HepG2 (cell line): Measurements from ENCODE around the gene NUCB1. TPM values are rescaled to one million over a fixed set of nuclear protein-coding genes. Genes with fewer than 3 reads are reported as not detected.
A peak's percentile ranks its signal among the peaks of the same experiment; 100 is the strongest.

Source experiments
- CAMTA2 ChIP-seq: sonication (generic); formaldehyde crosslinking; IDR thresholded peaks from 2 replicates; pipeline ENCODE4 v1.4.0; 2020; ENCODE audit warnings: mild to moderate bottlenecking, missing genetic modification reagents, borderline replicate concordance
- GTF3A ChIP-seq: sonication (generic); formaldehyde crosslinking; conservative IDR thresholded peaks from 2 replicates; pipeline ENCODE4 v1.4.0; 2020; ENCODE audit warnings: mild to moderate bottlenecking, missing genetic modification reagents
- HES4 ChIP-seq: sonication (generic); formaldehyde crosslinking; IDR thresholded peaks from 2 replicates; pipeline ENCODE4 v1.9.0; 2021; ENCODE audit warnings: mild to moderate bottlenecking, missing genetic modification reagents, borderline replicate concordance
- MEIS1 ChIP-seq: sonication (generic); formaldehyde crosslinking; IDR thresholded peaks from 2 replicates; pipeline ENCODE4 v1.9.0; 2021; ENCODE audit warnings: mild to moderate bottlenecking, missing genetic modification reagents, moderate library complexity, borderline replicate concordance
- MXD4 ChIP-seq: IDR thresholded peaks from 2 replicates; pipeline ENCODE4 v1.6.1; 2016; ENCODE audit warnings: mild to moderate bottlenecking, missing biosample characterization, missing genetic modification reagents
- MYC ChIP-seq: sonication (generic); formaldehyde crosslinking; IDR thresholded peaks from 2 replicates; pipeline ENCODE4 v1.9.0; 2021; ENCODE audit warnings: missing genetic modification reagents, borderline replicate concordance
- NBN ChIP-seq: fragments of 450-650 bp; conservative IDR thresholded peaks from 2 replicates; pipeline ENCODE4 v1.6.1; 2017
- NFKB2 ChIP-seq: sonication (generic); formaldehyde crosslinking; IDR thresholded peaks from 2 replicates; pipeline ENCODE4 v1.4.0; 2020; ENCODE audit warnings: missing genetic modification reagents, borderline replicate concordance
- PCBP1 ChIP-seq: fragments of 200-400 bp; formaldehyde crosslinking; IDR thresholded peaks from 2 replicates; pipeline ENCODE4 v1.6.1; 2017; ENCODE audit warnings: mild to moderate bottlenecking, low read depth, low read length, borderline replicate concordance
- PHF5A ChIP-seq: IDR thresholded peaks from one replicate; pipeline ENCODE4 v1.6.1; 2018; ENCODE audit warnings: low read depth, missing genetic modification reagents; ENCODE audit not compliant: unreplicated experiment
- RFX3 ChIP-seq: IDR thresholded peaks from 2 replicates; pipeline ENCODE4 v1.6.1; 2016; ENCODE audit warnings: missing biosample characterization, missing genetic modification reagents
- SP4 ChIP-seq: sonication (generic); formaldehyde crosslinking; IDR thresholded peaks from 2 replicates; pipeline ENCODE4 v1.8.1; 2023; ENCODE audit warnings: mild to moderate bottlenecking, missing genetic modification reagents
- SRSF4 ChIP-seq: fragments of 200-400 bp; formaldehyde crosslinking; IDR thresholded peaks from one replicate; pipeline ENCODE4 v1.6.1; 2018; ENCODE audit warnings: mild to moderate bottlenecking, low read depth, low read length, moderate library complexity; ENCODE audit not compliant: poor library complexity, severe bottlenecking
- TAF15 ChIP-seq: fragments of 200-400 bp; formaldehyde crosslinking; IDR thresholded peaks from one replicate; pipeline ENCODE4 v1.6.1; 2018; ENCODE audit warnings: mild to moderate bottlenecking, low read depth, low read length; ENCODE audit not compliant: poor library complexity, severe bottlenecking
- ZNF121 ChIP-seq: sonication (generic); formaldehyde crosslinking; IDR thresholded peaks from 2 replicates; pipeline ENCODE4 v1.5.0; 2020; ENCODE audit warnings: mild to moderate bottlenecking, missing genetic modification reagents
- ZNF431 ChIP-seq: sonication (generic); formaldehyde crosslinking; IDR thresholded peaks from 2 replicates; pipeline ENCODE4 v1.9.0; 2022; ENCODE audit warnings: missing genetic modification reagents, low read depth, mild to moderate bottlenecking, borderline replicate concordance
- ZNF513 ChIP-seq: sonication (generic); formaldehyde crosslinking; conservative IDR thresholded peaks from 2 replicates; pipeline ENCODE4 v1.5.0; 2020; ENCODE audit warnings: missing genetic modification reagents
- ZNF550 ChIP-seq: sonication (generic); formaldehyde crosslinking; IDR thresholded peaks from 2 replicates; pipeline ENCODE4 v1.4.0; 2020; ENCODE audit warnings: mild to moderate bottlenecking, missing genetic modification reagents, borderline replicate concordance
- ZNF619 ChIP-seq: sonication (generic); formaldehyde crosslinking; IDR thresholded peaks from 2 replicates; pipeline ENCODE4 v1.4.0; 2020; ENCODE audit warnings: mild to moderate bottlenecking, missing genetic modification reagents
- ZNF687 ChIP-seq: sonication (generic); formaldehyde crosslinking; IDR thresholded peaks from 2 replicates; pipeline ENCODE4 v1.5.1; 2020; ENCODE audit warnings: mild to moderate bottlenecking, missing genetic modification reagents, moderate library complexity
- ZNF788 ChIP-seq: sonication (generic); formaldehyde crosslinking; IDR thresholded peaks from 2 replicates; pipeline ENCODE4 v1.5.0; 2020; ENCODE audit warnings: mild to moderate bottlenecking, missing genetic modification reagents, borderline replicate concordance
- ZSCAN12 ChIP-seq: sonication (generic); formaldehyde crosslinking; IDR thresholded peaks from 2 replicates; pipeline ENCODE4 v1.9.0; 2021; ENCODE audit warnings: mild to moderate bottlenecking, missing genetic modification reagents
- polyA plus RNA-seq, 8 experiments: library from polyadenylated mRNA; depleted of rRNA in 3 of 8; stranded (reverse) in 7 of 8; unstranded in 1 of 8; fragments of >200 nt; fragmentation: Illumina TruSeq in 4 of 8; extraction: Trizol in 4 of 8; gene quantifications; 2 replicates each; pipeline versions ENCODE4 v1.2.1 to v1.2.3, GENCODE V29; 2011 to 2016; ENCODE audit warnings: low read depth in 4 of 8, missing spikeins in 1 of 8, mixed read lengths in 1 of 8; ENCODE audit not compliant: insufficient read depth in 1 of 8
- total RNA-seq, 5 experiments: library from RNA; depleted of rRNA; stranded (reverse); fragments of >200 nt; fragmentation: Illumina TruSeq; extraction: Trizol; gene quantifications; 2 replicates each; pipeline ENCODE4 v1.2.3, GENCODE V29; 2016; ENCODE audit warnings: low read depth in 1 of 5
- TF ChIP-seq, protein P1 (sequence below): sonication (generic); formaldehyde crosslinking; IDR thresholded peaks from 2 replicates; pipeline ENCODE4 v1.5.0; 2020; ENCODE audit warnings: missing genetic modification reagents

The NUCB1 gene
- total and polyA plus RNA-seq, 2 of the 13 experiments (the other 11 are each of a cell fraction or from before 2014, with no cell fraction given), result 82.3 to 106 TPM

- 0 out of 2 replicates have a peak, but pooled peaks have one; percentile 54 for TF ChIP-seq HES4 (CRISPR knock-in tag)
- TF ChIP-seq RFX3 (CRISPR knock-in tag), result no peak
- TF ChIP-seq, protein P1, sequence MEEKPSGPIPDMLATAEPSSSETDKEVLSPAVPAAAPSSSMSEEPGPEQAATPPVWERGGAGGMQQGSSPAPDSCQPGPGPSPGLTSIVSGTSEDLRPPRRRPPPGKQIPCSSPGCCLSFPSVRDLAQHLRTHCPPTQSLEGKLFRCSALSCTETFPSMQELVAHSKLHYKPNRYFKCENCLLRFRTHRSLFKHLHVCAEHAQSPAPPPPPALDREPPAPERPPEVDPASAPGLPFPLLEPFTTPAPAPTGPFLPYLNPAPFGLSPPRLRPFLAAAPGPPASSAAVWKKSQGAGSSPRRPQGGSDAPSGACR (CRISPR knock-in tag), result peak; percentile 19; the same call in 1 of the 2 replicates
- peak; percentile 74; the same call in 1 of the 2 replicates for TF ChIP-seq MXD4 (CRISPR knock-in tag)
- no peak for TF ChIP-seq GTF3A (CRISPR knock-in tag)
- no peak; the same call in 1 of the 2 replicates for TF ChIP-seq CAMTA2 (CRISPR knock-in tag)
- TF ChIP-seq TAF15, result no peak
- TF ChIP-seq ZNF788 (CRISPR knock-in tag), result peak; percentile 76; the same call in 1 of the 2 replicates
- TF ChIP-seq PCBP1, result no peak
- peak; percentile 25; the same call in 1 of the 2 replicates for TF ChIP-seq MYC (CRISPR knock-in tag)
- TF ChIP-seq ZNF431 (CRISPR knock-in tag), result no peak
- peak; percentile 7; the same call in 1 of the 2 replicates for TF ChIP-seq ZNF619
- TF ChIP-seq SRSF4, result no peak
- peak; percentile 72 for TF ChIP-seq PHF5A (CRISPR knock-in tag)
- TF ChIP-seq NFKB2 (CRISPR knock-in tag), result no peak; the same call in 1 of the 2 replicates
- TF ChIP-seq SP4 (CRISPR knock-in tag), result no peak
- no peak for TF ChIP-seq NBN
- TF ChIP-seq ZNF550, result no peak
- no peak for TF ChIP-seq MEIS1 (CRISPR knock-in tag)
- TF ChIP-seq ZNF687 (CRISPR knock-in tag), result peak; percentile 91
- TF ChIP-seq ZSCAN12 (CRISPR knock-in tag), result no peak
- no peak for TF ChIP-seq ZNF513 (CRISPR knock-in tag)
- TF ChIP-seq ZNF121 (CRISPR knock-in tag), result no peak
Observed at GRCh38 chr19:48963371-48964204, 63.5 kb downstream of the NUCB1 start (continued).
